ENCODE data around the gene ATXN7L1.

DNA sequence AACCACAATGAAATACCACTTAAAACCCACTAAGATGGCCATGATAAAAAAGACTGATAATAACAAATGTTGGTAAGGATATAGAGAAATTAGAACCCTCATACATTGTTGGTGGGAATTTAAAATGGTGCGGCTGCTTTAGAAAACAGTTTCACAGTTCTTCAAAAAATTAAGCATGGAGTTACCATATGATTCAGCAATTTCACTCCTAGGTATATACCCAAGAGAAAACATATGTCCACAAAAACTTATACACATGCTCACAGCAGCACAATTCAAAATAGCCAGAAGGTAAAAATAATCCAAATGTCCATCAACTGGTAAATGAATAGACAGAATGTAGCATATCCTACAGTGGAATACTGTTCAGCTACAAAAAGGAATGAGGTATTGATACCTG is 30.0 kb downstream of the ATXN7L1 start:
- TF ChIP-seq, protein P1, sequence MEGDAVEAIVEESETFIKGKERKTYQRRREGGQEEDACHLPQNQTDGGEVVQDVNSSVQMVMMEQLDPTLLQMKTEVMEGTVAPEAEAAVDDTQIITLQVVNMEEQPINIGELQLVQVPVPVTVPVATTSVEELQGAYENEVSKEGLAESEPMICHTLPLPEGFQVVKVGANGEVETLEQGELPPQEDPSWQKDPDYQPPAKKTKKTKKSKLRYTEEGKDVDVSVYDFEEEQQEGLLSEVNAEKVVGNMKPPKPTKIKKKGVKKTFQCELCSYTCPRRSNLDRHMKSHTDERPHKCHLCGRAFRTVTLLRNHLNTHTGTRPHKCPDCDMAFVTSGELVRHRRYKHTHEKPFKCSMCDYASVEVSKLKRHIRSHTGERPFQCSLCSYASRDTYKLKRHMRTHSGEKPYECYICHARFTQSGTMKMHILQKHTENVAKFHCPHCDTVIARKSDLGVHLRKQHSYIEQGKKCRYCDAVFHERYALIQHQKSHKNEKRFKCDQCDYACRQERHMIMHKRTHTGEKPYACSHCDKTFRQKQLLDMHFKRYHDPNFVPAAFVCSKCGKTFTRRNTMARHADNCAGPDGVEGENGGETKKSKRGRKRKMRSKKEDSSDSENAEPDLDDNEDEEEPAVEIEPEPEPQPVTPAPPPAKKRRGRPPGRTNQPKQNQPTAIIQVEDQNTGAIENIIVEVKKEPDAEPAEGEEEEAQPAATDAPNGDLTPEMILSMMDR (conservative IDR thresholded peaks at IDR 0.05; ENCODE audit: low read depth, low read length), result no peak
- no peak for TF ChIP-seq EZH2 (IDR thresholded peaks at IDR 0.05; ENCODE audit: borderline replicate concordance, low read depth, low read length, poor library complexity, severe bottlenecking)
